GM04503 (cell line): ENCODE measurements around the gene P4HTM.

Experiments used
- DNase-seq: peaks from one replicate; pipeline ENCODE4 v3.0.0-alpha.2; 2012; ENCODE audit warnings: low read depth

P4HTM gene

GRCh38 chr3:49025005-49025792, 35.2 kb downstream of the P4HTM start:
- no peak for DNase-seq

- DNase-seq = no peak
Observed at GRCh38 chr3:49025793-49026520, 35.9 kb downstream of the P4HTM start.

GRCh38 chr3:49026536-49026935, 36.5 kb downstream of the P4HTM start:
- DNase-seq = no peak

GRCh38 chr3:49027634-49028033, 37.6 kb downstream of the P4HTM start:
- no peak for DNase-seq

GRCh38 chr3:49028298-49028672, 38.2 kb downstream of the P4HTM start:
- DNase-seq = no peak

- no peak for DNase-seq
Observed at GRCh38 chr3:49028673-49029562, 38.9 kb downstream of the P4HTM start, which contains the start of gene IMPDH2. Gene IMPDH2, minus strand, starts transcription at chr3:49029398. Its CDS starts 48 bp downstream, at chr3:49029350.

GRCh38 chr3:49029563-49029884, 39.5 kb downstream of the P4HTM start:
- no peak for DNase-seq

- DNase-seq = no peak
Observed at GRCh38 chr3:49030321-49030720, 40.3 kb downstream of the P4HTM start.

- no peak for DNase-seq
Observed at GRCh38 chr3:49032646-49033304, 42.7 kb downstream of the P4HTM start.

- no peak for DNase-seq
Observed at GRCh38 chr3:49034650-49035049, 44.6 kb downstream of the P4HTM start.

GRCh38 chr3:49035281-49035680, 45.2 kb downstream of the P4HTM start:
- DNase-seq = no peak

- DNase-seq = no peak
Observed at GRCh38 chr3:49053543-49053942, 63.5 kb downstream of the P4HTM start.

GRCh38 chr3:49054344-49054862, 64.4 kb downstream of the P4HTM start:
- DNase-seq = no peak
